ENCODE data around the gene FBXL13. TPM values are rescaled to one million over a fixed set of nuclear protein-coding genes. Genes with fewer than 3 reads are reported as not detected.
A peak's percentile ranks its signal among the peaks of the same experiment; 100 is the strongest.

Gene FBXL13
- total and polyA plus RNA-seq, 11 donors, result 0.16 to 1.2 (median 0.41) TPM; not detected in 1

DNA sequence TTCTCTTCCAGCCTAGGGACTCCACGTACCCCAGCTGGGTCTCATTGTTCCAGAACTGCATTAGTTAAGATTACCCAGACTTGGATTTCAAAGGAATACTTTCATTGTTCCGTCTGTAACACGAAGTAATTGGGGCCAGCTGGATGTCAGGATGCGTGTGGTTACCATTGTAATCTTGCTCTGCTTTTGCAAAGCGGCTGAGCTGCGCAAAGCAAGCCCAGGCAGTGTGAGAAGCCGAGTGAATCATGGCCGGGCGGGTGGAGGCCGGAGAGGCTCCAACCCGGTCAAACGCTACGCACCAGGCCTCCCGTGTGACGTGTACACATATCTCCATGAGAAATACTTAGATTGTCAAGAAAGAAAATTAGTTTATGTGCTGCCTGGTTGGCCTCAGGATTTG, 140.8 kb downstream of the FBXL13 start:
- Histone ChIP-seq H3K36me3 (no peaks in the 10 kb centered on the region), H3K27ac (peak overlapping the region; percentile 23 to 83 (median 62)), H3K27me3 (no peaks in the 10 kb centered on the region), H3K4me1 (peaks cover 0 to 42% (median 30%) of the 10 kb centered on the region in 12 donors), H3K9me3 (no peaks in the 10 kb centered on the region), H3K4me3 (peak overlapping the region in 3 of 12 donors; percentile 1 to 32 (median 31))
- 66 to 71% (median 68%) methylated on average over 15 of the region's 15 CpGs for WGBS, 4 donors
- TF ChIP-seq, protein P1, sequence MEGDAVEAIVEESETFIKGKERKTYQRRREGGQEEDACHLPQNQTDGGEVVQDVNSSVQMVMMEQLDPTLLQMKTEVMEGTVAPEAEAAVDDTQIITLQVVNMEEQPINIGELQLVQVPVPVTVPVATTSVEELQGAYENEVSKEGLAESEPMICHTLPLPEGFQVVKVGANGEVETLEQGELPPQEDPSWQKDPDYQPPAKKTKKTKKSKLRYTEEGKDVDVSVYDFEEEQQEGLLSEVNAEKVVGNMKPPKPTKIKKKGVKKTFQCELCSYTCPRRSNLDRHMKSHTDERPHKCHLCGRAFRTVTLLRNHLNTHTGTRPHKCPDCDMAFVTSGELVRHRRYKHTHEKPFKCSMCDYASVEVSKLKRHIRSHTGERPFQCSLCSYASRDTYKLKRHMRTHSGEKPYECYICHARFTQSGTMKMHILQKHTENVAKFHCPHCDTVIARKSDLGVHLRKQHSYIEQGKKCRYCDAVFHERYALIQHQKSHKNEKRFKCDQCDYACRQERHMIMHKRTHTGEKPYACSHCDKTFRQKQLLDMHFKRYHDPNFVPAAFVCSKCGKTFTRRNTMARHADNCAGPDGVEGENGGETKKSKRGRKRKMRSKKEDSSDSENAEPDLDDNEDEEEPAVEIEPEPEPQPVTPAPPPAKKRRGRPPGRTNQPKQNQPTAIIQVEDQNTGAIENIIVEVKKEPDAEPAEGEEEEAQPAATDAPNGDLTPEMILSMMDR (IDR thresholded peaks at IDR 0.05), result no peak
- no peak for TF ChIP-seq POLR2A (IDR thresholded peaks at IDR 0.05)
- DNase-seq (peak; percentile 65 to 81 (median 77)), ATAC-seq (peak; percentile 89 to 98 (median 94))
- intact Hi-C loops (cut with DNase I), result no loop called here

DNA sequence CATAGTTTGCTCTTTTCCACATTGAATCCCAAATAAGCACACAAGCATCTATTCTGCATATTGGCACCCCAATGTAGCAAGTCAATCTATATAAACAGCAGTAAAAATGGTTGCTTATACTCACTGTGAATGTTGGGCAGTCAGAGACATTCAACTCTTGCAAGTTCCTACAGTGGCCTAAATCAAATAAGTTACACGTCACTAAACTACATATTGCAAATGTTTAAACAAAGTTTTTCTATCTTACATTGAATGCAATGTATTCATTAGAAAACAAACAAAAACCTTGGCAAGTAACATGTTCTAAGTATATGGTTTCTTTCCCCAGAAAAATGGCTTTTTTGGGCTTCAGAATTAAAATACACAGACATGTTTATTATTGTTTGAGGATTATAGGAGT, 142.8 kb downstream of the FBXL13 start:
- Histone ChIP-seq H3K27ac (no peak overlapping the region), H3K4me1 (peaks cover 0 to 30% (median 18%) of the 10 kb centered on the region in 12 donors), H3K9me3 (no peaks in the 10 kb centered on the region), H3K4me3 (no peak overlapping the region), H3K36me3 (no peaks in the 10 kb centered on the region), H3K27me3 (no peaks in the 10 kb centered on the region)
- ATAC-seq (no peak), DNase-seq (no peak)
- TF ChIP-seq POLR2A (IDR thresholded peaks at IDR 0.05), result no peak
- TF ChIP-seq, protein P1 (IDR thresholded peaks at IDR 0.05), result no peak
- WGBS, 4 donors, result 85 to 90% (median 87%) methylated on average over 1 of the region's 1 CpG
- intact Hi-C loops (cut with DNase I), result no loop called here

DNA sequence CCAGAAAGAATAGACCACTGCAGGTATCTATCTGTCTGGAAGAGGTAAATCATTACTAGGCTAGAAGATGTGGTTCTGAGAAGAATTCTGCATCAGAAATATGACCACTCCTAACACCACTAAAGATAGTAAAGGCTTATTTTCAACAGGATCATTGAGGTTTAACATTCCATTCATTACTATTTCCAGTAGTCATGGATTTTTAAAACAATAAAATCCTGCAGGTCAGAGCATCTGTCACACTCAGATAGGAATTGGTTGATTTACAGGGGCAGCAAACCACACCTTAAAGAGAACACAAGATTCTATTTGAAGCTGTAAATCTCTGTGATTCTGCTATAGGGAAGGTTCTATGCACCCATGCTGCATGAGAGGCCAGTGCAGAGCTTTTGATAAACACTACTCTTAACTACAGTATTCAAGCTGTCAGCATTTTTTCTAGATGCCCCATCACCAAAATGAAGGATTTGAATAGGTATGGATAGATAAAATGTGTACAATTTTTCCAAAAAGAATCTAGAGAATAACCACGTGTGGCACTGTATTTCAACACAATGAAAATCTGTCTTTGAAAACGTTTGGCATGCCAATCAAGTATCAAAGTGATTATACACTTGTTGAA, 147.2 kb downstream of the FBXL13 start:
- H3K4me1 ChIP-seq, result peaks cover 0 to 3% (median 0%) of the 10 kb centered on the region in 12 donors
- H3K27ac ChIP-seq, result no peak overlapping the region
- DNase-seq (no peak), ATAC-seq (no peak)
- H3K9me3 ChIP-seq, result no peaks in the 10 kb centered on the region
- 42 to 58% (median 47%) methylated on average over 2 of the region's 2 CpGs for WGBS, 4 donors
- H3K36me3 ChIP-seq, result no peaks in the 10 kb centered on the region
- H3K4me3 ChIP-seq, result no peak overlapping the region
- no peaks in the 10 kb centered on the region for H3K27me3 ChIP-seq
- intact Hi-C loops (cut with DNase I), result no loop called here
- TF ChIP-seq, protein P1 (IDR thresholded peaks at IDR 0.05), result no peak
- no peak for TF ChIP-seq POLR2A (IDR thresholded peaks at IDR 0.05)

DNA sequence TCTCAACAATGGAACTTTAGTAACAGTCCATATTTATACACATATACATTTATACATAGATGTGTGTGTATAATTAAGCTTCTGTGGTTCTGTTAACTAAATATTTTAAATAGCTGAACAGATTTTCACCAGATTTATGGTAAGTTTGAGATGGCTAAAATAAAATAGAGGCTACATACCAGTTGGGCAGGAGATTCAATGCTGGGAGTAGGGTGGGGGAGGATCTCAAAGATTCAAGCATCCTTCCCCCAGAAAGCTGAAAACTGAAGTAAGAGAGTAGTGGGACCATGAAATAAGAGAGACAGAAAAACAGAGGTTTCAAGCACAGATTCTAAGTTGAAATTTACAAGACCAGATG, 147.8 kb downstream of the FBXL13 start:
- H3K4me1 ChIP-seq, result peaks cover 0 to 3% (median 0%) of the 10 kb centered on the region in 12 donors
- no peak overlapping the region for H3K27ac ChIP-seq
- no peaks in the 10 kb centered on the region for H3K36me3 ChIP-seq
- H3K4me3 ChIP-seq, result no peak overlapping the region
- intact Hi-C loops (cut with DNase I), result no loop called here
- no peak for ATAC-seq
- TF ChIP-seq, protein P1 (IDR thresholded peaks at IDR 0.05), result no peak
- no peak for TF ChIP-seq POLR2A (IDR thresholded peaks at IDR 0.05)
- H3K27me3 ChIP-seq, result no peaks in the 10 kb centered on the region
- H3K9me3 ChIP-seq, result no peaks in the 10 kb centered on the region
- DNase-seq, result no peak
